ENCODE results near the gene SCAMP4.

GRCh38 chr19:1970003-1970805, 65.0 kb downstream of the SCAMP4 start:
- TF ChIP-seq MAX (IDR thresholded peaks at IDR 0.05) = no peak
- no peak for TF ChIP-seq CTCF (IDR thresholded peaks at IDR 0.05 in 2 of 3, conservative IDR thresholded peaks at IDR 0.05 in 1 of 3; ENCODE audit: borderline replicate concordance in 1 of 3, insufficient read depth in 1 of 3, low read depth in 2 of 3, low read length in 2 of 3)
- no peak for TF ChIP-seq ZFX (IDR thresholded peaks at IDR 0.05)
- TF ChIP-seq YY1 (IDR thresholded peaks at IDR 0.05; ENCODE audit: extremely low read depth, insufficient replicate concordance, low read depth, low read length) = no peak
- TF ChIP-seq EZH2 (IDR thresholded peaks at IDR 0.05) = no peak
- no peak for TF ChIP-seq REST (IDR thresholded peaks at IDR 0.05; ENCODE audit: low read depth)
- no peak for TF ChIP-seq CEBPB (IDR thresholded peaks at IDR 0.05; ENCODE audit: low read depth)
- no peak for TF ChIP-seq EGR1 (IDR thresholded peaks at IDR 0.05; ENCODE audit: low read depth)
- TF ChIP-seq POLR2A (IDR thresholded peaks at IDR 0.05; ENCODE audit: borderline replicate concordance, extremely low read depth, insufficient read depth, insufficient read length) = no peak

All from HCT116 (cell line).